Panc1 (cell line): ENCODE measurements around the gene CYTH4. TPM values are rescaled to one million over a fixed set of nuclear protein-coding genes. Genes with fewer than 3 reads are reported as not detected.

ENCODE experiments used
- ATAC-seq: fragments of 200-7000 bp; cut with Tn5 transposase; 2 replicates; pipeline ENCODE4 v1.9.1; 2020; ENCODE audit warnings: mild to moderate bottlenecking, moderate library complexity
- BruUV-seq: library from RNA; stranded (reverse); fragments of 400-500 nt; replicated peaks from 2 replicates; lab custom pipeline; 2021; lab: Mats Ljungman, UMichigan
- CTCF ChIA-PET: fragments of 300-600 bp; sonication (Branson Sonifier 250); formaldehyde crosslinking; loops from one replicate; lab custom pipeline; 2022; ENCODE audit warnings: antibody characterized with exemption; lab: Charles Lee
- POLR2A ChIA-PET: fragments of 300-600 bp; sonication (Branson Sonifier 250); formaldehyde crosslinking; loops from one replicate; lab custom pipeline; 2022; ENCODE audit warnings: antibody characterized with exemption; lab: Charles Lee
- DNase-seq: peaks from one replicate; pipeline ENCODE4 v3.0.0-alpha.2; 2010; ENCODE audit warnings: low read depth, low spot score
- H3K27ac ChIP-seq: 2 replicates; pipeline ENCODE4 v1.5.1; 2011; ENCODE audit warnings: mild to moderate bottlenecking, low read length, inconsistent platforms
- H3K27me3 ChIP-seq: fragments of 200-500 bp; sonication (Bioruptor generic); 2 replicates; pipeline ENCODE4 v1.6.0; 2014; ENCODE audit warnings: low read length, inconsistent platforms; ENCODE audit not compliant: control insufficient read depth, insufficient read depth
- H3K36me3 ChIP-seq: fragments of 200-500 bp; sonication (Bioruptor generic); 2 replicates; pipeline ENCODE4 v1.5.1; 2014; ENCODE audit warnings: inconsistent platforms, mild to moderate bottlenecking, low read length, moderate library complexity; ENCODE audit not compliant: control insufficient read depth, insufficient read depth
- H3K4me1 ChIP-seq: 2 replicates; pipeline ENCODE4 v1.5.1; 2011; ENCODE audit warnings: inconsistent platforms, mild to moderate bottlenecking, low read length, moderate library complexity; ENCODE audit not compliant: control insufficient read depth, insufficient read depth
- H3K4me3 ChIP-seq, 2 experiments: 2 replicates each; pipeline ENCODE4 v1.5.1; 2011 to 2012; ENCODE audit warnings: low read depth in 2 of 2, low read length in 2 of 2, mild to moderate bottlenecking in 2 of 2, inconsistent platforms in 1 of 2, moderate library complexity in 1 of 2
- H3K9me3 ChIP-seq: fragments of 200-500 bp; sonication (Bioruptor generic); 2 replicates; pipeline ENCODE4 v1.5.1; 2014; ENCODE audit warnings: low read depth, mild to moderate bottlenecking, inconsistent platforms, low read length, moderate library complexity; ENCODE audit not compliant: control insufficient read depth, insufficient read depth
- CTCF ChIP-seq: fragments of 450-650 bp; IDR thresholded peaks from 2 replicates; pipeline ENCODE4 v1.5.1; 2017; ENCODE audit warnings: mild to moderate bottlenecking
- POLR2AphosphoS5 ChIP-seq: IDR thresholded peaks from 2 replicates; pipeline ENCODE4 v1.6.1; 2012; ENCODE audit warnings: mild to moderate bottlenecking, low read depth, low read length, moderate library complexity
- REST ChIP-seq, 2 experiments: IDR thresholded peaks; 2 replicates each; pipeline ENCODE4 v1.6.1; 2011 to 2012; ENCODE audit warnings: low read depth in 2 of 2, control low read depth in 1 of 2, low read length in 1 of 2, mild to moderate bottlenecking in 1 of 2, moderate library complexity in 1 of 2; ENCODE audit not compliant: insufficient read depth in 1 of 2
- SIN3A ChIP-seq: IDR thresholded peaks from 2 replicates; pipeline ENCODE4 v1.6.1; 2012; ENCODE audit warnings: low read depth, mild to moderate bottlenecking, low read length, moderate library complexity, borderline replicate concordance; ENCODE audit not compliant: insufficient read depth
- TCF7L2 ChIP-seq: IDR thresholded peaks from 2 replicates; pipeline ENCODE4 v1.6.1; 2011; ENCODE audit warnings: mild to moderate bottlenecking, low read depth, low read length, inconsistent platforms
- in situ Hi-C: cut with HindIII; loops from 2 replicates; pipeline ENCODE4 v1.10.0; 2016; ENCODE audit warnings: low sequenced_read_pairs, low pct_unique_long_range_greater_than_20kb
- intact Hi-C: fragments of 100-400 bp; cut with micrococcal nuclease; formaldehyde crosslinking; loops from one replicate; pipeline ENCODE4 v1.10.0; 2022; ENCODE audit not compliant: unreplicated experiment
- total RNA-seq: library from RNA; stranded (reverse); gene quantifications from one replicate; pipeline ENCODE4 v1.2.1, GENCODE V29; 2021; ENCODE audit not compliant: unreplicated experiment

Gene CYTH4
- total RNA-seq, 1 experiment from 2014 or later = 1.3 TPM

DNA sequence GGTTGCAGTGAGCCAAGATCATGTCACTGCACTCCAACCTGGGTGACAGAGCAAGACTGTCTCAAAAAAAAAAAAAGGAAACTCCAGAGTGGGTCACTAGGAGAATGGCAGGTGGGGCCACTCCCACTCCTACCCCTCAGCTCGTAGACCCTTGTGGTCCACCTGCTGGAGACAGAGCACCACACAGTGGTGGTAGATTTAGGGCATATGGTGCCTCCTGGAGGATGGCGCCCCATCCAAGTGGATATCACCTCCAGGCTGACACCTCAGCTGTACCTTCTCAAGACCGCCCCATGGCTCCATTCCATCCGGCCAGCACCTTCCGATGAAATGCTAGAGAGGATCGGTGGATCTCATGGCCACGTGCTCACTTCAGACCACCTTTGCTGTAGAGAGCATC lies 6.2 kb downstream of the CYTH4 start:
- ChIA-PET CTCF (no interaction called here), POLR2A (no interaction called here)
- no peaks in the 10 kb centered on the region for H3K27me3 ChIP-seq
- H3K27ac ChIP-seq = no peak overlapping the region
- DNase-seq = no peak
- no peaks in the 10 kb centered on the region for H3K36me3 ChIP-seq
- TF ChIP-seq REST (IDR thresholded peaks at IDR 0.05; ENCODE audit: insufficient read depth in 1 of 2, low read depth in 2 of 2, low read length in 1 of 2) (no peak), CTCF (no peak), SIN3A (no peak), POLR2AphosphoS5 (no peak), TCF7L2 (no peak)
- in situ Hi-C loops = no loop called here
- no peaks in the 10 kb centered on the region for H3K9me3 ChIP-seq
- H3K4me3 ChIP-seq = no peak overlapping the region
- no peaks in the 10 kb centered on the region for H3K4me1 ChIP-seq
- ATAC-seq = no peak
- intact Hi-C loops = no loop called here
- no TSS peak for BruUV-seq

- CTCF ChIA-PET = no interaction called here
- H3K27me3 ChIP-seq = no peaks in the 10 kb centered on the region
- DNase-seq (no peak), ATAC-seq (no peak)
- in situ Hi-C loops (no loop called here), intact Hi-C loops (no loop called here)
- POLR2A ChIA-PET = no interaction called here
- no peak overlapping the region for H3K27ac ChIP-seq
- H3K4me1 ChIP-seq = no peaks in the 10 kb centered on the region
- no TSS peak for BruUV-seq
- TF ChIP-seq CTCF = no peak
- TF ChIP-seq SIN3A = no peak
- no peak for TF ChIP-seq REST (IDR thresholded peaks at IDR 0.05; ENCODE audit: insufficient read depth in 1 of 2, low read depth in 2 of 2, low read length in 1 of 2)
- TF ChIP-seq POLR2AphosphoS5 = no peak
- TF ChIP-seq TCF7L2 = no peak
- no peak overlapping the region for H3K4me3 ChIP-seq
- no peaks in the 10 kb centered on the region for H3K9me3 ChIP-seq
- no peaks in the 10 kb centered on the region for H3K36me3 ChIP-seq
Measured at GRCh38 chr22:37289156-37289735, 6.9 kb downstream of the CYTH4 start.
